Neural cell (in vitro differentiated cells): ENCODE data around the gene KANK4. TPM values are rescaled to one million over a fixed set of nuclear protein-coding genes. Genes with fewer than 3 reads are reported as not detected.
A peak's percentile ranks its signal among the peaks of the same experiment; 100 is the strongest.

Experiments used
- H2AFZ ChIP-seq: fragments of 200-600, 300-800 bp; sonication (generic), shearing (Covaris generic); 2 replicates; pipeline ENCODE4 v1.6.0; 2014; ENCODE audit warnings: low read depth, mild to moderate bottlenecking, antibody characterized with exemption, low read length, moderate library complexity
- H3F3A ChIP-seq: fragments of 200-600 bp; shearing (Covaris generic); 2 replicates; pipeline ENCODE4 v1.6.1; 2016; ENCODE audit warnings: mild to moderate bottlenecking, moderate library complexity, mixed read lengths, antibody characterized with exemption, low read length; ENCODE audit not compliant: insufficient read depth, poor library complexity, severe bottlenecking
- H3K27ac ChIP-seq: fragments of 200-600, 300-800 bp; sonication (generic), shearing (Covaris generic); 2 replicates; pipeline ENCODE4 v1.5.1; 2014; ENCODE audit warnings: mild to moderate bottlenecking, low read length, moderate library complexity
- H3K27me3 ChIP-seq: fragments of 300-800, 200-600 bp; sonication (generic), shearing (Covaris generic); 2 replicates; pipeline ENCODE4 v1.6.0; 2014; ENCODE audit warnings: mild to moderate bottlenecking, low read depth, low read length, moderate library complexity; ENCODE audit not compliant: insufficient read depth
- H3K36me3 ChIP-seq: fragments of 300-800, 200-600 bp; sonication (generic), shearing (Covaris generic); 2 replicates; pipeline ENCODE4 v1.5.1; 2014; ENCODE audit warnings: mild to moderate bottlenecking, antibody characterized with exemption, low read length, moderate library complexity; ENCODE audit not compliant: insufficient read depth
- H3K4me2 ChIP-seq: fragments of 300-800, 200-600 bp; sonication (generic), shearing (Covaris generic); 2 replicates; pipeline ENCODE4 v1.6.0; 2014; ENCODE audit warnings: mild to moderate bottlenecking, low read length
- H3K4me3 ChIP-seq: fragments of 300-800, 200-600 bp; sonication (generic), shearing (Covaris generic); 2 replicates; pipeline ENCODE4 v1.5.1; 2014; ENCODE audit warnings: mild to moderate bottlenecking, low read length, moderate library complexity
- H3K79me2 ChIP-seq: fragments of 200-600 bp; shearing (Covaris generic); replicated peaks from 2 replicates; pipeline ENCODE4 v1.6.0; 2014; ENCODE audit warnings: mild to moderate bottlenecking, low read length, moderate library complexity; ENCODE audit not compliant: insufficient read depth
- H3K9ac ChIP-seq: fragments of 300-800, 200-600 bp; sonication (generic), shearing (Covaris generic); 2 replicates; pipeline ENCODE4 v1.6.1; 2016; ENCODE audit warnings: mild to moderate bottlenecking, low read length, mixed read lengths
- H3K9me2 ChIP-seq: fragments of 200-600 bp; shearing (Covaris generic); 2 replicates; pipeline ENCODE4 v1.6.1; 2016; ENCODE audit warnings: mild to moderate bottlenecking, low read length, mixed read lengths; ENCODE audit not compliant: insufficient read depth
- H3K9me3 ChIP-seq: fragments of 200-600, 300-800 bp; sonication (generic), shearing (Covaris generic); 2 replicates; pipeline ENCODE4 v1.6.1; 2016; ENCODE audit warnings: mild to moderate bottlenecking, mixed run types, low read length, moderate library complexity, mixed read lengths
- H4K20me1 ChIP-seq: fragments of 200-600 bp; shearing (Covaris generic); 2 replicates; pipeline ENCODE4 v1.6.1; 2016; ENCODE audit warnings: mild to moderate bottlenecking, mixed run types; ENCODE audit not compliant: insufficient read depth
- EP300 ChIP-seq: fragments of 450-650 bp; conservative IDR thresholded peaks from 2 replicates; pipeline ENCODE4 v1.6.1; 2014; ENCODE audit warnings: antibody characterized with exemption, mild to moderate bottlenecking, moderate library complexity; ENCODE audit not compliant: poor library complexity, severe bottlenecking
- EZH2 ChIP-seq: fragments of 200-600, 300-800 bp; shearing (Covaris generic), sonication (generic); IDR thresholded peaks from 2 replicates; pipeline ENCODE4 v1.6.1; 2014; ENCODE audit warnings: antibody characterized with exemption, low read length, borderline replicate concordance, mild to moderate bottlenecking; ENCODE audit not compliant: insufficient read depth, poor library complexity, severe bottlenecking
- MXI1 ChIP-seq: fragments of 450-650 bp; conservative IDR thresholded peaks from 2 replicates; pipeline ENCODE4 v1.6.1; 2014; ENCODE audit warnings: antibody characterized with exemption, mild to moderate bottlenecking; ENCODE audit not compliant: poor library complexity, severe bottlenecking
- POLR2AphosphoS5 ChIP-seq: IDR thresholded peaks from 2 replicates; pipeline ENCODE4 v1.6.1; 2012
- RAD21 ChIP-seq: fragments of 450-650 bp; conservative IDR thresholded peaks from 2 replicates; pipeline ENCODE4 v1.6.1; 2014; ENCODE audit warnings: antibody characterized with exemption, mild to moderate bottlenecking, moderate library complexity
- SMC3 ChIP-seq: fragments of 450-650 bp; conservative IDR thresholded peaks from 2 replicates; pipeline ENCODE4 v1.6.1; 2014; ENCODE audit warnings: antibody characterized with exemption, mild to moderate bottlenecking, moderate library complexity; ENCODE audit not compliant: poor library complexity
- TAF1 ChIP-seq: IDR thresholded peaks from 2 replicates; pipeline ENCODE4 v1.6.1; 2012; ENCODE audit warnings: low read depth
- polyA plus RNA-seq: library from polyadenylated mRNA; depleted of rRNA; stranded (reverse); fragments of >200 nt; gene quantifications from 2 replicates; pipeline ENCODE4 v1.2.3, GENCODE V29; 2014
- TF ChIP-seq, protein P1 (sequence below): fragments of 450-650 bp; IDR thresholded peaks from 2 replicates; pipeline ENCODE4 v1.5.1; 2014; ENCODE audit warnings: antibody characterized with exemption, mild to moderate bottlenecking, moderate library complexity; ENCODE audit not compliant: poor library complexity, severe bottlenecking
- TF ChIP-seq, protein P2 (sequence below): IDR thresholded peaks from 2 replicates; pipeline ENCODE4 v1.6.1; 2012; ENCODE audit warnings: borderline replicate concordance

KANK4 gene
- polyA plus RNA-seq, 1 donor from 2014 or later = 0.25 TPM

DNA sequence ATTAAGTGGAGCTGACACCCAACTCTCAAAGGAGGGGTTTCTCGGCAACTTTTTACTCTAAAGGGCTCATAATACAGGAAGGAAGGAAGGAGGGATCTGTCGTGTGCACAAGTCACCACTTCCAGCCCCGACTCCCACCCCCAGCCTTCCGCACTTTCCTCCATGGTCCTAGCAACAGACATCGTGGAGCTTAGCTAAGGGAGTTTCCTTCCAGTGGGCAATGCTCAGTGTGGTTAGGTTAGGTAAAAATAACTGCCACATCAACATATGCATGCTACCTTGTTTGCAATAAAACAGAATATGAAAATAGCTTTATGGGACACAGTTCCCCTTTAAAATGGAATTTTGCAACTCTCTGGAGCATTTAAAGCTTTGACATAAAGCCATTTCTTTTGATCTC lies 35.2 kb downstream of the KANK4 start:
- Histone ChIP-seq H3F3A (no peaks in the 10 kb centered on the region), H4K20me1 (no peaks in the 10 kb centered on the region), H3K4me3 (no peak overlapping the region), H3K4me2 (no peak overlapping the region), H3K9ac (no peak overlapping the region), H3K36me3 (no peaks in the 10 kb centered on the region), H3K79me2 (no peaks in the 10 kb centered on the region), H3K9me2 (no peaks in the 10 kb centered on the region), H3K27ac (no peak overlapping the region), H3K9me3 (no peaks in the 10 kb centered on the region), H3K27me3 (peaks cover 17% of the 10 kb centered on the region), H2AFZ (no peak overlapping the region)
- TF ChIP-seq, protein P1, sequence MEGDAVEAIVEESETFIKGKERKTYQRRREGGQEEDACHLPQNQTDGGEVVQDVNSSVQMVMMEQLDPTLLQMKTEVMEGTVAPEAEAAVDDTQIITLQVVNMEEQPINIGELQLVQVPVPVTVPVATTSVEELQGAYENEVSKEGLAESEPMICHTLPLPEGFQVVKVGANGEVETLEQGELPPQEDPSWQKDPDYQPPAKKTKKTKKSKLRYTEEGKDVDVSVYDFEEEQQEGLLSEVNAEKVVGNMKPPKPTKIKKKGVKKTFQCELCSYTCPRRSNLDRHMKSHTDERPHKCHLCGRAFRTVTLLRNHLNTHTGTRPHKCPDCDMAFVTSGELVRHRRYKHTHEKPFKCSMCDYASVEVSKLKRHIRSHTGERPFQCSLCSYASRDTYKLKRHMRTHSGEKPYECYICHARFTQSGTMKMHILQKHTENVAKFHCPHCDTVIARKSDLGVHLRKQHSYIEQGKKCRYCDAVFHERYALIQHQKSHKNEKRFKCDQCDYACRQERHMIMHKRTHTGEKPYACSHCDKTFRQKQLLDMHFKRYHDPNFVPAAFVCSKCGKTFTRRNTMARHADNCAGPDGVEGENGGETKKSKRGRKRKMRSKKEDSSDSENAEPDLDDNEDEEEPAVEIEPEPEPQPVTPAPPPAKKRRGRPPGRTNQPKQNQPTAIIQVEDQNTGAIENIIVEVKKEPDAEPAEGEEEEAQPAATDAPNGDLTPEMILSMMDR = no peak
- TF ChIP-seq MXI1 = no peak
- no peak for TF ChIP-seq EZH2
- TF ChIP-seq, protein P2, sequence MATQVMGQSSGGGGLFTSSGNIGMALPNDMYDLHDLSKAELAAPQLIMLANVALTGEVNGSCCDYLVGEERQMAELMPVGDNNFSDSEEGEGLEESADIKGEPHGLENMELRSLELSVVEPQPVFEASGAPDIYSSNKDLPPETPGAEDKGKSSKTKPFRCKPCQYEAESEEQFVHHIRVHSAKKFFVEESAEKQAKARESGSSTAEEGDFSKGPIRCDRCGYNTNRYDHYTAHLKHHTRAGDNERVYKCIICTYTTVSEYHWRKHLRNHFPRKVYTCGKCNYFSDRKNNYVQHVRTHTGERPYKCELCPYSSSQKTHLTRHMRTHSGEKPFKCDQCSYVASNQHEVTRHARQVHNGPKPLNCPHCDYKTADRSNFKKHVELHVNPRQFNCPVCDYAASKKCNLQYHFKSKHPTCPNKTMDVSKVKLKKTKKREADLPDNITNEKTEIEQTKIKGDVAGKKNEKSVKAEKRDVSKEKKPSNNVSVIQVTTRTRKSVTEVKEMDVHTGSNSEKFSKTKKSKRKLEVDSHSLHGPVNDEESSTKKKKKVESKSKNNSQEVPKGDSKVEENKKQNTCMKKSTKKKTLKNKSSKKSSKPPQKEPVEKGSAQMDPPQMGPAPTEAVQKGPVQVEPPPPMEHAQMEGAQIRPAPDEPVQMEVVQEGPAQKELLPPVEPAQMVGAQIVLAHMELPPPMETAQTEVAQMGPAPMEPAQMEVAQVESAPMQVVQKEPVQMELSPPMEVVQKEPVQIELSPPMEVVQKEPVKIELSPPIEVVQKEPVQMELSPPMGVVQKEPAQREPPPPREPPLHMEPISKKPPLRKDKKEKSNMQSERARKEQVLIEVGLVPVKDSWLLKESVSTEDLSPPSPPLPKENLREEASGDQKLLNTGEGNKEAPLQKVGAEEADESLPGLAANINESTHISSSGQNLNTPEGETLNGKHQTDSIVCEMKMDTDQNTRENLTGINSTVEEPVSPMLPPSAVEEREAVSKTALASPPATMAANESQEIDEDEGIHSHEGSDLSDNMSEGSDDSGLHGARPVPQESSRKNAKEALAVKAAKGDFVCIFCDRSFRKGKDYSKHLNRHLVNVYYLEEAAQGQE = no peak
- no peak for TF ChIP-seq TAF1
- no peak for TF ChIP-seq POLR2AphosphoS5
- no peak for TF ChIP-seq EP300
- TF ChIP-seq SMC3 = no peak
- no peak for TF ChIP-seq RAD21

DNA sequence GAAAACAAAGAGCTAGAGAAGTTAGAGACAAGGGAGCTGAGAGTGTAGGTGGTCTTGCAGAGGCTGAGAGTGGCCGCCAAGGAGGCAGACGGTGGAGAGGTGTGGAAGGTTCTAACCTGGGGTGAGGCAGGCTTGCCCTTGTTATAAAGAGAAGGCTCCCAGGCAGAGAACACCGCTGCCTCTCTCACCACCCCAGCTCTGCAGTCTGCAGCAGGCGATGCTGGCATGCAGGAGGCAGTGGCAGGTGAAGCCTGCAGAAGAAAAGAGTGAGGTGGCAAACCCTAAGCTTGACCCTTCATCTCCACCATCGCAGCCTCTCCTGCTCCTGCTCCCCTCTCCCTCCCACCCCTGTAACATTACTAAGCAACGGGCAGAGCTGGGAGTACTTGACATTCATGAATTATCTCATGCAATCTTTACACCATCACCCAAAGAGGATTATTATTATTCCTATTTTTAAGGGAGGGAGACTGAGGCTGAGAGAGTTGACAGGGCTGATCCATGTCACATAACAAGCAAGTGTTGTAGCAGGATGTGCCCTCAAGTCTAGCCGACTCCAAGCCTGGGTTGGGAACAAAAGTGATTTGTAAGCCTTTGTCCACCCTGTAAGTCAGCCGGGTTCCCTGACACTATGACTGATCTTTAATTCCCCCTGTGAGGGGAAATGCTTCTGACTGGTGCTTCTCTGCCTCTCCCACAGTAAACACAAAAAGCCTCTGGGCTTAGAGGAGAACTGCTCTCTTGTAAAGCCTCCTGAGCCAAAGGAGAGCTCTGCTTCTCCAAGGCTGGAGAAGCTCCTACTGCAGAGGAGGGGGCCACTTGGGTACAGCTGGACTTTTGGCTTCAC lies 36.1 kb downstream of the KANK4 start:
- H3K9me3 ChIP-seq = no peaks in the 10 kb centered on the region
- H3K27ac ChIP-seq = peak overlapping the region; percentile 73
- H3K79me2 ChIP-seq = no peaks in the 10 kb centered on the region
- H3K4me3 ChIP-seq = peak overlapping the region; percentile 17
- H3F3A ChIP-seq = no peaks in the 10 kb centered on the region
- H3K36me3 ChIP-seq = no peaks in the 10 kb centered on the region
- H4K20me1 ChIP-seq = no peaks in the 10 kb centered on the region
- H3K4me2 ChIP-seq = no peak overlapping the region
- peak overlapping the region; percentile 26 for H3K9ac ChIP-seq
- H2AFZ ChIP-seq = no peak overlapping the region
- peaks cover 17% of the 10 kb centered on the region for H3K27me3 ChIP-seq
- no peak for TF ChIP-seq EZH2
- no peak for TF ChIP-seq RAD21
- no peak for TF ChIP-seq EP300
- TF ChIP-seq POLR2AphosphoS5 = no peak
- TF ChIP-seq, protein P2 = no peak
- TF ChIP-seq, protein P1 = no peak
- no peak for TF ChIP-seq SMC3
- H3K9me2 ChIP-seq = no peaks in the 10 kb centered on the region
